Measurements from ENCODE around the gene DESI2.

The DESI2 gene

DNA sequence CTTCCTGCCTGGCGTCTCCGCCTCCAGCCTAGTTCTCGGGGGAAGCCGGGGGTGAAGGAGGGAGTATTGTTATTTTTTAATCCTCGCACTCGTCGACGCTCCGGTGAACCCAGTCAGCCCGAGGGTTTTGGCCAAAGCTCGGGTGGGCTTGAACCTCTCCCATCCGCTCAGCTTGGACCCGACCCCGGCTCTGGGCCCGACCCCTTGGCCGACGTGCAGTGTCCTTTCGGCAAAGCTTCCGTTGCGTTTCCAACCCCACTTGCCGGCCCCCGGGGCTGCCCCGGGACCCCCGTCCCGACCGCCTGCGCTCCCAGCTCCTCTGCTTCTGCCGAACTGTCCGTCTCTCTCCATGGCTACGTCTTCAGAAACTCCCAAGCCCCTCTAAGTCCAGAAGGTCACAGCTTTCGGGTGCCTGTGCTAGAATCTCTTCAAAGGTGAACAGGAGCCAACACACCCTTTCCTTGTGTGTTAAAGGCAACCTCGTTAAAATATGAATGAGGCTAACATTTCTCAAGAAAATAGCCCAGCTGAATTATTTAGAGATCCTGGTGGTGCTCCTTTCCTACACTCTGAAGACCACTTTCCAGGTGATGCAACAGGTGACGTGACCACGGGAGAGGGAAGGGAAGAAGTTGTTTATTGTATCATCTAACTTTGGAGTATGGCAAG lies 647 bp downstream of the DESI2 start (continued):
- TF ChIP-seq, protein P1, sequence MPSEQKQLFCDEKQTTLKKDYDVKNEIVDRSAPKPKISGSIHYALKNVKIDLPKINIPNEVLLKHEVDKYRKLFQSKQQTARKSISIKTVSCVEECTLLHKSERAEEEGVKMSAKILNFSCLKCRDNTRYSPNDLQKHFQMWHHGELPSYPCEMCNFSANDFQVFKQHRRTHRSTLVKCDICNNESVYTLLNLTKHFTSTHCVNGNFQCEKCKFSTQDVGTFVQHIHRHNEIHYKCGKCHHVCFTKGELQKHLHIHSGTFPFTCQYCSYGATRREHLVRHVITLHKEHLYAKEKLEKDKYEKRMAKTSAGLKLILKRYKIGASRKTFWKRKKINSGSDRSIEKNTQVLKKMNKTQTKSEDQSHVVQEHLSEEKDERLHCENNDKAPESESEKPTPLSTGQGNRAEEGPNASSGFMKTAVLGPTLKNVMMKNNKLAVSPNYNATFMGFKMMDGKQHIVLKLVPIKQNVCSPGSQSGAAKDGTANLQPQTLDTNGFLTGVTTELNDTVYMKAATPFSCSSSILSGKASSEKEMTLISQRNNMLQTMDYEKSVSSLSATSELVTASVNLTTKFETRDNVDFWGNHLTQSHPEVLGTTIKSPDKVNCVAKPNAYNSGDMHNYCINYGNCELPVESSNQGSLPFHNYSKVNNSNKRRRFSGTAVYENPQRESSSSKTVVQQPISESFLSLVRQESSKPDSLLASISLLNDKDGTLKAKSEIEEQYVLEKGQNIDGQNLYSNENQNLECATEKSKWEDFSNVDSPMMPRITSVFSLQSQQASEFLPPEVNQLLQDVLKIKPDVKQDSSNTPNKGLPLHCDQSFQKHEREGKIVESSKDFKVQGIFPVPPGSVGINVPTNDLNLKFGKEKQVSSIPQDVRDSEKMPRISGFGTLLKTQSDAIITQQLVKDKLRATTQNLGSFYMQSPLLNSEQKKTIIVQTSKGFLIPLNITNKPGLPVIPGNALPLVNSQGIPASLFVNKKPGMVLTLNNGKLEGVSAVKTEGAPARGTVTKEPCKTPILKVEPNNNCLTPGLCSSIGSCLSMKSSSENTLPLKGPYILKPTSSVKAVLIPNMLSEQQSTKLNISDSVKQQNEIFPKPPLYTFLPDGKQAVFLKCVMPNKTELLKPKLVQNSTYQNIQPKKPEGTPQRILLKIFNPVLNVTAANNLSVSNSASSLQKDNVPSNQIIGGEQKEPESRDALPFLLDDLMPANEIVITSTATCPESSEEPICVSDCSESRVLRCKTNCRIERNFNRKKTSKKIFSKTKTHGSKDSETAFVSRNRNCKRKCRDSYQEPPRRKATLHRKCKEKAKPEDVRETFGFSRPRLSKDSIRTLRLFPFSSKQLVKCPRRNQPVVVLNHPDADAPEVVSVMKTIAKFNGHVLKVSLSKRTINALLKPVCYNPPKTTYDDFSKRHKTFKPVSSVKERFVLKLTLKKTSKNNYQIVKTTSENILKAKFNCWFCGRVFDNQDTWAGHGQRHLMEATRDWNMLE (tag by site-specific recombination; conservative IDR thresholded peaks at IDR 0.05; ENCODE audit: low read depth): 0 out of 2 replicates have a peak, but pooled peaks have one; percentile 14
- no peak for TF ChIP-seq OVOL3 (tag by site-specific recombination; IDR thresholded peaks at IDR 0.05)
- no peak; the same call in 1 of the 2 replicates for TF ChIP-seq PATZ1 (tag by site-specific recombination; IDR thresholded peaks at IDR 0.05)
- TF ChIP-seq ZNF549 (tag by site-specific recombination; IDR thresholded peaks at IDR 0.05): no peak
- no peak for TF ChIP-seq ZNF639 (tag by site-specific recombination; IDR thresholded peaks at IDR 0.05)
- no peak for TF ChIP-seq KLF8 (tag by site-specific recombination; IDR thresholded peaks at IDR 0.05)
- no peak for TF ChIP-seq ZNF175 (tag by site-specific recombination; IDR thresholded peaks at IDR 0.05)
- TF ChIP-seq ZNF121 (tag by site-specific recombination; IDR thresholded peaks at IDR 0.05): 0 out of 2 replicates have a peak, but pooled peaks have one; percentile 13
- TF ChIP-seq, protein P2, sequence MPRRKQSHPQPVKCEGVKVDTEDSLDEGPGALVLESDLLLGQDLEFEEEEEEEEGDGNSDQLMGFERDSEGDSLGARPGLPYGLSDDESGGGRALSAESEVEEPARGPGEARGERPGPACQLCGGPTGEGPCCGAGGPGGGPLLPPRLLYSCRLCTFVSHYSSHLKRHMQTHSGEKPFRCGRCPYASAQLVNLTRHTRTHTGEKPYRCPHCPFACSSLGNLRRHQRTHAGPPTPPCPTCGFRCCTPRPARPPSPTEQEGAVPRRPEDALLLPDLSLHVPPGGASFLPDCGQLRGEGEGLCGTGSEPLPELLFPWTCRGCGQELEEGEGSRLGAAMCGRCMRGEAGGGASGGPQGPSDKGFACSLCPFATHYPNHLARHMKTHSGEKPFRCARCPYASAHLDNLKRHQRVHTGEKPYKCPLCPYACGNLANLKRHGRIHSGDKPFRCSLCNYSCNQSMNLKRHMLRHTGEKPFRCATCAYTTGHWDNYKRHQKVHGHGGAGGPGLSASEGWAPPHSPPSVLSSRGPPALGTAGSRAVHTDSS (tag by site-specific recombination; IDR thresholded peaks at IDR 0.05): no peak
- TF ChIP-seq ZNF701 (tag by site-specific recombination; IDR thresholded peaks at IDR 0.05): no peak
- TF ChIP-seq ZNF670 (tag by site-specific recombination; IDR thresholded peaks at IDR 0.05; ENCODE audit: low read depth): no peak
- TF ChIP-seq, protein P3, sequence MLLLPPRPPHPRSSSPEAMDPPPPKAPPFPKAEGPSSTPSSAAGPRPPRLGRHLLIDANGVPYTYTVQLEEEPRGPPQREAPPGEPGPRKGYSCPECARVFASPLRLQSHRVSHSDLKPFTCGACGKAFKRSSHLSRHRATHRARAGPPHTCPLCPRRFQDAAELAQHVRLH (tag by site-specific recombination; IDR thresholded peaks at IDR 0.05): no peak
- TF ChIP-seq GLI2 (tag by site-specific recombination; IDR thresholded peaks at IDR 0.05; ENCODE audit: borderline replicate concordance, low read depth): no peak
- TF ChIP-seq, protein P4, sequence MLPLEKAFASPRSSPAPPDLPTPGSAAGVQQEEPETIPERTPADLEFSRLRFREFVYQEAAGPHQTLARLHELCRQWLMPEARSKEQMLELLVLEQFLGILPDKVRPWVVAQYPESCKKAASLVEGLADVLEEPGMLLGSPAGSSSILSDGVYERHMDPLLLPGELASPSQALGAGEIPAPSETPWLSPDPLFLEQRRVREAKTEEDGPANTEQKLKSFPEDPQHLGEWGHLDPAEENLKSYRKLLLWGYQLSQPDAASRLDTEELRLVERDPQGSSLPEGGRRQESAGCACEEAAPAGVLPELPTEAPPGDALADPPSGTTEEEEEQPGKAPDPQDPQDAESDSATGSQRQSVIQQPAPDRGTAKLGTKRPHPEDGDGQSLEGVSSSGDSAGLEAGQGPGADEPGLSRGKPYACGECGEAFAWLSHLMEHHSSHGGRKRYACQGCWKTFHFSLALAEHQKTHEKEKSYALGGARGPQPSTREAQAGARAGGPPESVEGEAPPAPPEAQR (tag by site-specific recombination; IDR thresholded peaks at IDR 0.05): no peak
- no peak for TF ChIP-seq ZNF521 (tag by site-specific recombination; IDR thresholded peaks at IDR 0.05)
- TF ChIP-seq, protein P5, sequence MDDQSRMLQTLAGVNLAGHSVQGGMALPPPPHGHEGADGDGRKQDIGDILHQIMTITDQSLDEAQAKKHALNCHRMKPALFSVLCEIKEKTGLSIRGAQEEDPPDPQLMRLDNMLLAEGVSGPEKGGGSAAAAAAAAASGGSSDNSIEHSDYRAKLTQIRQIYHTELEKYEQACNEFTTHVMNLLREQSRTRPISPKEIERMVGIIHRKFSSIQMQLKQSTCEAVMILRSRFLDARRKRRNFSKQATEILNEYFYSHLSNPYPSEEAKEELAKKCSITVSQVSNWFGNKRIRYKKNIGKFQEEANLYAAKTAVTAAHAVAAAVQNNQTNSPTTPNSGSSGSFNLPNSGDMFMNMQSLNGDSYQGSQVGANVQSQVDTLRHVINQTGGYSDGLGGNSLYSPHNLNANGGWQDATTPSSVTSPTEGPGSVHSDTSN (CRISPR knock-in tag; IDR thresholded peaks at IDR 0.05): no peak
- no peak for TF ChIP-seq RBAK (tag by site-specific recombination; IDR thresholded peaks at IDR 0.05)
- TF ChIP-seq ZBTB7A (tag by site-specific recombination; IDR thresholded peaks at IDR 0.05; ENCODE audit: low read depth): 0 out of 2 replicates have a peak, but pooled peaks have one; percentile 5
- TF ChIP-seq ZNF174 (tag by site-specific recombination; IDR thresholded peaks at IDR 0.05): no peak
- no peak for TF ChIP-seq ZNF19 (tag by site-specific recombination; IDR thresholded peaks at IDR 0.05; ENCODE audit: low read depth)
- TF ChIP-seq SETDB1 (IDR thresholded peaks at IDR 0.05; ENCODE audit: insufficient read length, low read length): no peak
- TF ChIP-seq ZNF394 (tag by site-specific recombination; IDR thresholded peaks at IDR 0.05; ENCODE audit: borderline replicate concordance): peak; percentile 63; the same call in 1 of the 2 replicates
- no peak for TF ChIP-seq ZFHX2 (tag by site-specific recombination; conservative IDR thresholded peaks at IDR 0.05)
- no peak for TF ChIP-seq ZSCAN23 (tag by site-specific recombination; IDR thresholded peaks at IDR 0.05)
- no peak for TF ChIP-seq ZNF2 (tag by site-specific recombination; IDR thresholded peaks at IDR 0.05)
- no peak for TF ChIP-seq ZNF404 (tag by site-specific recombination; IDR thresholded peaks at IDR 0.05)
- TF ChIP-seq ZFP37 (tag by site-specific recombination; IDR thresholded peaks at IDR 0.05): no peak; the same call in 1 of the 2 replicates

Measured in HEK293 (cell line).